ENCODE measurements around the gene MFAP2.

MFAP2 gene

DNA sequence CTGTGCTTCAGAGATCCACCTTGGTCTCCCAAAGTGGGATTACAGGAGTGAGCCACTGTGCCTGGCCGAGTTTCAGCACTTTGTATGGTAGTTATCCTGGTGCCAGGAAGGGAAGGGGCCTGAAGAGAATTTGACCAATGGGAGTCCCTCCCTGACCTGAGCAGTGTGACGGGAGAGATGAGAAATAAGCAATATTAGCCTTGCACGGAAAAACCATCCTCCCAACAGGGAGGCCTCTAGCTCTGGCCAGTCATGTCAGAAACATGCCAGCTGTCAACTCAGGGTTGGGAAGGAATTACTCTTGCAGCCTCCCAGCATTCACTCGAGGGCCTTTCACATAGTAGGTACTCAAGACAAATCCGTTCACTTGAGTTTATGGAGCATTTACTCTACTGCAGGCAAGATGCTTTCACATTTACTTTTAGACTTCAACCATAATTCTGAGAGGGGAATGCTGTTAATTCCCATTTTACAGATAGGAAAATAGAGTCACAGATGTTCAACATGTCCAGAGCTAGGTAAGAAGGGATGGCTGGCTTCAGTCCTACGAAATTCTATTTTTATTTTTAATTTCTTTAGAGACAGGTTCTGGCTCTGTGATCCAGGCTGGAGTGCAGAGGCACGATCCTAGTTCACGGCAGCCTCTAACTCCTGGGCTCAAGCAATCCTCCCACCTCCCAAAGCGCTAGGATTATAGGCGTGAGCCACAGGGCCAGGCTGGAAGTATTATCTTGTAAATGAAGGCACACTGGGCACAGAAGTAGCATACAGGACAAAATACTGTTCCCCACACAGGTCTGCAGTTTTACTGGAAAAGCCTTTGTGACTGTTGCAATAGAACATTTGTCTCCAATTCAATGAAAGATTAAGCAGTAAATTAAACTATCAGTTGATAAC is 34.5 kb upstream of the MFAP2 start:
- in situ Hi-C loops (cut with MboI; ENCODE audit: low sequenced_read_pairs, unreplicated experiment), result no loop called here
- TF ChIP-seq, protein P1, sequence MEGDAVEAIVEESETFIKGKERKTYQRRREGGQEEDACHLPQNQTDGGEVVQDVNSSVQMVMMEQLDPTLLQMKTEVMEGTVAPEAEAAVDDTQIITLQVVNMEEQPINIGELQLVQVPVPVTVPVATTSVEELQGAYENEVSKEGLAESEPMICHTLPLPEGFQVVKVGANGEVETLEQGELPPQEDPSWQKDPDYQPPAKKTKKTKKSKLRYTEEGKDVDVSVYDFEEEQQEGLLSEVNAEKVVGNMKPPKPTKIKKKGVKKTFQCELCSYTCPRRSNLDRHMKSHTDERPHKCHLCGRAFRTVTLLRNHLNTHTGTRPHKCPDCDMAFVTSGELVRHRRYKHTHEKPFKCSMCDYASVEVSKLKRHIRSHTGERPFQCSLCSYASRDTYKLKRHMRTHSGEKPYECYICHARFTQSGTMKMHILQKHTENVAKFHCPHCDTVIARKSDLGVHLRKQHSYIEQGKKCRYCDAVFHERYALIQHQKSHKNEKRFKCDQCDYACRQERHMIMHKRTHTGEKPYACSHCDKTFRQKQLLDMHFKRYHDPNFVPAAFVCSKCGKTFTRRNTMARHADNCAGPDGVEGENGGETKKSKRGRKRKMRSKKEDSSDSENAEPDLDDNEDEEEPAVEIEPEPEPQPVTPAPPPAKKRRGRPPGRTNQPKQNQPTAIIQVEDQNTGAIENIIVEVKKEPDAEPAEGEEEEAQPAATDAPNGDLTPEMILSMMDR (IDR thresholded peaks at IDR 0.05; ENCODE audit: borderline replicate concordance, control extremely low read depth, extremely low read depth, insufficient read depth, missing control alignments), result no peak
- DNase-seq (ENCODE audit: low spot score), result no peak

DNA sequence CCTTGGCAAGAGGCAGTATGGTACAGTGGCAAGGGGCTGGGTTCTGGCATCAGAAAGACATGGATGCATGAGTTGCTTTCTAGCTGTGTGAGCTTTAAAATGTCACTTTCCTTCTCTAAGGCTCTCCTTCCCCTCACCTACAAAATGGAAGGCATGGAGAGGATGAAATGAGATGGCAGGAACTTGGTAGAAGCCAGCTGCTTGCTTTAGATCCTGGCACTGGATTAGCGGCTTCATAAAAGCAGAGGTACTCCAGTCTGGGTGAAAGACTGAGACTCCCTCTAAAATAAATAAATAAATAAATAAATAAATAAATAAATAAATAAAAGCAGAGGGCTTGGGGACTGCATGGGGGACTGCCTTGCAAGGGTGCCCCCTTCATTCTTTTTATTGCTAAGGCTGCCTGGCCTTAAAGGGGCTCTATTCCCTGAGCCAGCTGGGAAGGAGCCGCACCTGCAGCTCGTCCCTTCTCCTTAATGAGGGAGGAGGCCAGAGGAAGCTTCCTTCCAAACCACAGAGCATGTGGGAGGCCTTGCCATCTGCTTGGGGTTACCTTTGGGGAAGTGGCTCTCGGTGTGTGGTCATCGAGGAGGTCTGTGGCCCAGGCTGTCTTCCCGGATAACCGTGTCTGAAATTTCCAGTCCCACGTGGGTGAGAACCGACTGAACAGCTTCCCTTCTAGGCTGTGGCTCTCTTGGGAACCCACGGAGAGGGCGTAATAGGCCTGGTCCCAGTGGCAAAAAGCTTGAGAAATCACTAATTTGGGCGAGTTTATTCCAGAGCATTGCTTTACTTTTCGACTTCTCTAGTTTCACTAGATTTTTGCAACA is 33.3 kb upstream of the MFAP2 start:
- in situ Hi-C loops (cut with MboI; ENCODE audit: low sequenced_read_pairs, unreplicated experiment), result no loop called here
- peak; percentile 30 for DNase-seq (ENCODE audit: low spot score)
- TF ChIP-seq, protein P1 (IDR thresholded peaks at IDR 0.05; ENCODE audit: borderline replicate concordance, control extremely low read depth, extremely low read depth, insufficient read depth, missing control alignments), result no peak

DNA sequence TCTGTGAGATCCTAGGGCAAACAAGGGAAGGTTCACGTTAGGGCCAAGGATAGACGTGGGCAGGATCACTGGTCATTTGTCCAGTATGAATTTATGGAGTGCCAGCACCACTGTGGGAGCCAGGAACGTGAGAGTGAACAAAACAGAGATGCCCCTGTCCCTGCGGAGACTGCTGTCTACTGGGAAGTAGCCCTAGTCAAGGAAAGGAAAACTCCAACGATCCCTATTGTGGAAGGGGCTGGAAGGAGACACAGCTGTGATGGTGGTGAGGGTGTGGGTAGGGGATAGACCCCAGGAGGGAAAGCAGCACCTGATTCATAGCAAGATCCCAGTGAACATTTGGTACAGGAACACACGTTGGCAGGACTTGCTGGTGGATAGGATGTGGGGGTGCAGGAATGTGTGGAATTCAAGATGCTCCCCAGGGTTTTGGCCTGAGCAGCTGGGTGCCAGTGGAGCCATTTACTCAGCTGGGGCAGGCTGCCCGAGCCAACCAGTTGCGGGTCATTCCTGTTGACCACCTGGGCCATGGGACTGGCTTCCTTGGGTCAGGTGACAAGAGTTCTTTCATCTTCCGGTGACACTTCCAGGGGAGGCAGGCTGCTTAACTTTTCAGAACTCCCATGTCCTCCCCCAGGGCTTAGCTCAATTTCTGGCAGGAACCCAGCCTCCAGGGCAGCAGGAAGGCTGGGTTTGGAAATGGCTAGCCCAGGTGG is 32.5 kb upstream of the MFAP2 start:
- in situ Hi-C loops (cut with MboI; ENCODE audit: low sequenced_read_pairs, unreplicated experiment), result no loop called here
- DNase-seq (ENCODE audit: low spot score), result no peak
- TF ChIP-seq, protein P1 (IDR thresholded peaks at IDR 0.05; ENCODE audit: borderline replicate concordance, control extremely low read depth, extremely low read depth, insufficient read depth, missing control alignments), result no peak

DNA sequence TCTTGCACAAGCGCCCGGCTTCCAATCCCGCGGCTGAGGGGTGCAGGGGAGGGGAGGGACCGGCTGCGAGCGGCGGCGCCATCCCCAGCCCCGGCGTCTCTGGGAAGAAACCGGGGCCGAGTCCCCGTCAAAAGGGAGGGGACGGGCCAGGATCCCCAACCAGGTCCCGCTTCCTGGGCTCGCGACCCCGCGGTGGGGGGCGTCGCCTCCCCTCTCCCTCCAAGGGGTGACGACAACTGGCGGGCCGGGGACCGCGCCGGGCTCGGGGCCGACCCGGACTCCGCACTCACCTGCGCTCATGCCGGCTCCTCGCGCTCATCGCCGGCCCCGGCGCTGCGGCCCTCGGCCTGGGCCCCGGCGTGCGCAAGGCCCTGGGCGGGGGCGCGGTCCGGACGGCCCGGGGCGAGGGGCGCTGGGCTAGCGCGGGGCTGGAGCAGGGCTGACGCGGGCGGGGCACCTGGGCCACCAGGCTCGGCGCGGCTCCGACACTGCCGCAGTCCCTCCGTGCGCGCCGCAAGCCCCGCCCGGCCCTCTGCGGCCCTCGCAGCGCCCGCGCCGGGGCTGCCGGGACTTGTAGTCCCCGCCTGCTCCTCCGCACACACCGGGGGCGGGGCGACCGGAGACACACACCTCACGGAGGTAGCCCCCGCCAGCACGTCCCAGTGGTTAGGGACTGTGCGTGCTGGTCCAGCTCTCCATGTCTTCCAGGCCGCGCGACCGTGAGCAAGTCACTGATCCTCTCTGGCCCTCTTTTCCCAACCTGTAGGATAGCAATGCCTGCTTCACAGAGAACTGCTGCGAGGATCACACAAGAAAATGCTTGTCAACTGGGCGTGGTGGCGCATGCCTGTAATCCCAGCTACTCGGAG is 31.3 kb upstream of the MFAP2 start, which contains the start of gene ATP13A2:
TSS of gene ATP13A2 (minus strand) at position 490 of the 869 bp plus-strand sequence. CDS start at position 300, 190 bp downstream.
- peak; percentile 93 for DNase-seq (ENCODE audit: low spot score)
- in situ Hi-C loops (cut with MboI; ENCODE audit: low sequenced_read_pairs, unreplicated experiment), result no loop called here
- TF ChIP-seq, protein P1 (IDR thresholded peaks at IDR 0.05; ENCODE audit: borderline replicate concordance, control extremely low read depth, extremely low read depth, insufficient read depth, missing control alignments), result no peak

DNA sequence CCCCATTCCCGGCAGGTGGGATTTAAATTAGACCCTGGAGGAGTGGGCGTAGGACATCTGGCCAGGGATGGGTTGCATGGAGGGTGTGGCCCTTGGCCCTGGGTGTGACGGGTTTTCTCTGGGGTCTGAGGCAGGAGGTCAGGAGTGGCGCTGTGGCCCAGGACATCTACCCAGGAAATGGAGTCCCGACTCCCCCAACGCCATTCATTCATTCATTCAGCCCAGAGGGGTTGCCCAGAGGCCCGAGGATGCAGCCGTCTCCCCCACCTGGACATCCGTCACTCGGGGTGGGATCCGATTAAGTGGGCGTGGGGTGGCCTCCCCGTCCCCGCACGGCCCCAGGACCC is 30.6 kb upstream of the MFAP2 start:
- in situ Hi-C loops (cut with MboI; ENCODE audit: low sequenced_read_pairs, unreplicated experiment), result no loop called here
- TF ChIP-seq, protein P1 (IDR thresholded peaks at IDR 0.05; ENCODE audit: borderline replicate concordance, control extremely low read depth, extremely low read depth, insufficient read depth, missing control alignments), result no peak
- DNase-seq (ENCODE audit: low spot score), result peak; percentile 52
